HG03280 (cell line): ENCODE measurements around the gene ANKRD63.

ENCODE experiments used
- ATAC-seq: cut with Tn5 transposase; IDR thresholded peaks from one replicate; pipeline ENCODE4 v1.9.1; 2021; ENCODE audit warnings: mild to moderate bottlenecking, moderate library complexity; ENCODE audit not compliant: unreplicated experiment

Gene ANKRD63

DNA sequence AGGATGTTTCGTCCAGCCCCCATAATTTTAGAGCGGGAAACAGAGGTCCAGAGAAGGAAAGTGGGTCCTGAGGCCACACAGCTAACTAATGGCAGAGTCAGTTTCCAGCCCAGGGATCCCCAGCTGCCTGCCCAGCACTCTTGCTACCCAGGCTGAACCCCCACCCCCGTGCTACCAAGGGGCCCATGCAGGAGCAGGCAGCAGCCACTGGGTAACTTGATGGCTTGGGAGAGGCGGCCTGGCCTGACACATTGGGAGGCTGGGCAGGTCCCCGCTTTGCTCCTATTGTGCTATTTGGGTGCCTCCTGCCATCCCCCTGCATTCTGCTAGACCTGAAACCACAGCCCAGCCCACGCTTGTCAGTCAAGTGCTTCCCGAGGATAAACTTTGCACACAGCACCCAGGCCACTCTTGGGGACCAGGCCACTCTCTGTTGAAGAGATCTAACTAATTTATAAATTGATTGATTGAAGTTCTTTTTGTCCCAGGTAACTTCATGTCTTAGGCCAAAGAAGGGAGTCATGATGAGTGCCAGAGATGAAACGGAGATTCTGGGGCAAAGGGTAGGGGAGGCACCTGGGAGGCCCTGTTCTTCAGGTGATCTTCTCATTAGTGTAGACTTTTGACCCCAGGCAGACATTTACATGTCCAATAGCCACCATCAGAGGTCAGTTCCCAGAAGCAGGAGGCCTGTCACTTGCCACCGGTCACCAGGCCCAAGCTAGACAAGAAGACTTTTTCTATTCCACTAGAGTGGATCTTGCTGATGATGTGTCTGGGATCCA is 37.0 kb downstream of the ANKRD63 start:
- no peak for ATAC-seq

DNA sequence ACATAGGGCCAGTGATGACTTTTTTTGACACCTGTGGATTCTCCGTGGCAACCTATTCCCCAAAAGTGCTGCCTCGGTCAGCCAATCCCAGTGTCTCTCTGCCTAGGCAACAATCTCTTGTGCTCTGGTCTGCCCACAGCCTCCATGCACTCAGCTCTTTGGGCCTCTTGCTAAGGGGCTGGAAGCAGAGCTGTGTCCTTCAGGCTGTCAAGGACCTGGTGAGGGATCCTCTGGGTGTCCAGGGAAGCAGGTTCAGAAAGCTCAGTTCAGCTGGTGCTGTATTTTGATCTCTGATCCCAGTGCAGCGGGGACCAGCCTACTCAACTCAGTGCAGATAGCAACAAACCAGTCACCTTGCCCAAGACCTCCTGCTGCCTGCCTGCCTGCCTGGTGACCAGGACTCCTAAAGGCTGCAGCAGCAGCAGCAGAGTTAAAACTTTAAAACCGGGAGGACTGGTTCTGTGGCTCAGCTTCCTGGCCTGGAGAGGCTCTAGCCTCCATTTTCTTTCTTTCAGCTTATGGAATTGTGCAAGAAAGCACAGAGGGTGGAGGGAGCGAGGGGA is 37.8 kb downstream of the ANKRD63 start:
- no peak for ATAC-seq

DNA sequence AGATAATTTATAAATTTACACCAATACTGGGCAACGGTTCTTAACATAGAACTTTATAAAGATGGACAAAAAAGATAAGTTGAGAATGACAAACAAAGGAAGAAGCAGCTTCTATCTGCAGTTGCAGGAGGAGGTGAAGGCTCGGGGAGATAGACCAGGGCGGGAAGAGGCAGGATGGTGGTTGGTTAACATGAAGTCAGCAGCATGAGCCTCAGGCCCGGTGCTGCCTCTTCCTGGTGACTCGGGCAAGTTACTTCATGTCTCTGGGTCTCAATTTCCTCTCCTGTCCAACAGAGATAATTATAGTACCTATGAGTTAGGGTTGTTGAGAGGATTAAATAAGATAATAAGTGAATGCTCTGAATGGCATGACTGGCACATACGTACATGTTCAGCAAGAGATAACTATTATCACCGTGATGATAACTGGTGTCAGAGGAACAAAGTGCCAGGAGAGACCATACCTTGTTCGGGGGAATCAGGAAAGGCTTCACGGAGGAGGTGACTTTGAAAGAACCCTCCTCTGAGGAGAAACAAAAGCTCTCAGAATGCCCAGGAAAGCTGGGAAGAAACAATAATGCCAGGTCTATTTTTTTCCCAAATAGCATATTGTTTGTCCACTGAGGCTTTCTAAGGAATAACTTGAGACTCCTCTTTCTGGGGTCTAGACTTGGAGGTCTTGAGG is 39.6 kb downstream of the ANKRD63 start:
- ATAC-seq = no peak

DNA sequence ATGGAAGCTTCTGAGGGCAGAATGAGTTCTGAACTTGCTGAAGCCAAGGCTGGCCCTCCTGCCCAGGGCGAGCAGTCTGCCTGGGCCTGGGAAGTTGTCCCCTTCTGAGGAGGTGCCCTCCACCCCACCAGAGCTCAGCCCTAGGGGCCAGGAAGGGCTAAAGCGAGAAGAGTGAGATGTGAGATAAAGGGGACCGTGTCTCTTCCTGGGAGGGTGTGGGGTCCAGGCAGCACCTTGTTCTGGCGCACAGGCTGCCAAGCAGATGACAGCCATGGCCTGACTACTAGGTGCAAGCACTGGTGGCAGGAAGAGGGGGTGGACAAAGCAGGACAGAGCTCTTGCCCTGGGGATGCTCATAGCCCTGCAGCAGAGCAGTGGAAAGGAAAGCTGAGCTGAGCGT is 40.3 kb downstream of the ANKRD63 start:
- no peak for ATAC-seq

DNA sequence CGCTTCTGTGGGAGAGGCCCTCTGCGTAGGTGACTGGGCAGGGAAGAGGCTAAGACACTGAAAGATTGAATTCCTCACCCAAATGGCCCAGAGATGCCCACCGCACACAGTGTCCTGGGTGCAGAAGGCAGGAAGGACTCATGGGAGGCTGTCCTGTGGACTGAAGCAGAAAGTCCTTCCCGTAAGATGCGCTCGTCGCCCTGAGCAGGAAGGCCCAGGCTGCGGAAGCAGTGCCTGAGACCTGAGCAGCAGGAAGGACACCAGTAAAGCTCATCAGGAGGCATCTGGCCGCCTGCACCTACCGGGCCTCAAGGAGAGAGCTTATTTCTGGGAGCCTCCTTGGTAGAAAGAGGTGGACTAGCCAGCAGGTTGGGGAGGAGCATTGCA is 40.7 kb downstream of the ANKRD63 start:
- no peak for ATAC-seq

DNA sequence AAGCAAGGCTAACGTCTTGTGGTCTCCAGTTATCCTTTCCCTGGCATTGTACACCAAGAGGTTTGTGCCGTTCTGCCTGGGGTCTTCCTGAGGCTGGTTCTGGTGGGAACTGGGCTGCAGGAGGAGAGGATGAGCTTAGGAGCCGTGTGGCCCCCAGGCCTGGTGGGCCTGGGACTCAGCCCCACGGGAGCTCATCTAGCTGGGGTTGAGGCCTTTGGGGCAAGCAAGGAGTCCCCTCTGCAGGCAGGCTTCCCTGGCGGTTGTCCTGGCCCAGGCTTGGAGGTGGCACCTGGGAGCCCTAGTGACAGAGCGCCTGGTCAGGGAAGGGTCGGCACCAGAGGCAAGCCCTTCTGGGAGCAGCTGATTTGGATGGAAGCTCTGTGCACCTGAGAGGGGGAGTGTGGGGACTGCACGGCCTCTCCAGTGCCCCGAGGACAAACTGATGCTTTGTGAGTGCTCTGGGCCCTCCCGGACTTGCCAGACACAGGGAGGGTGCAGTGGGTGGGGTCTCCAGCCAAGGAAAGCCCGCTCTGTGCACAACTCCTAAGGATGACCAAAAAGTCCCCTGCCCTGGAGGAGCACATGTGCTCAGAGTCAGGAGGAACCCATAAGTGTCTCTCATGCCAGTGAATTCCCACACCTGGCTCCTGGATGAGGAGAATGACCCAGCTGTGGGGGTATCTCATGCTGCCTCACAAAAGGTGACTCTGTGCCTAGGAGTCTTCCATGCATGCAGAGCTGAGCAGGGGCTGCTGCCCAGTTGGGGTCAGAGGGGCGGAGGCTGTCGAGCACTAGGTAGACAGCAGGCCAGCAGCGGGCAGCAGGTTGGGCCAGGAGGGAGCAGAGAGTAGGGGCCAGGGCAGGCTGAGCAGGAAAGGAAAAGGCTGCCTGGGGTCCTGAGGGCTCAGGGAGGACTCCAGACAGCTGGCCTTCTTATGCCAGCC is 41.3 kb downstream of the ANKRD63 start:
- ATAC-seq = no peak

DNA sequence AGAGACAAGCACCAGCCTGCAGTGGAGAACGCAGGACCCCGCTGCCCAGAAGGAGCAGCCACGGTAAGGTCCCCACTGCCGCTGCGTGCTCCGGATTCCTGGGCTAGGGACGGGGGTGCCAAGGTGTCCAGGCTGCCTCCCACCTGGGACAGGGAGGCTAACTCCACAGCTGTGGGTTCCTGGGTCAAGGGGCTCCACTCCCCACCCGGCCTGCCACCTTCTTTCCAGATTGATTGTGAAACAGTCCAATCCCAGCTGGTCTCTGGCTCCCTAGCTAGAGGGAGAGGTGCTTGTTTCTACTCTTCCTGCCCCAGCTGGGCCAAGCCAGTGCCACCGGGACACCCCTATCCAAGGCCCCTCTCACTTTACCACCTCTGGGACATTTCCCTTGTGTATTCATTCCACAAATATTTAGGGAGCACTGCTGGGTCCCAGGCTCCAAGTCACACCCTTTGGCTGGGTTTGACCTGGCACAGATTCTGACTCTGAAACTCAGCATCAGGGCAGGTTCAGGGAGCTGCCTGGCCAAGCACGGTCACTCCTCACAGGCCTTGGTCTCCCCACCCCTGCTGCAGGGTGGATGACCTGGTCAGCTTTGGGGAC is 42.1 kb downstream of the ANKRD63 start:
- no peak for ATAC-seq

DNA sequence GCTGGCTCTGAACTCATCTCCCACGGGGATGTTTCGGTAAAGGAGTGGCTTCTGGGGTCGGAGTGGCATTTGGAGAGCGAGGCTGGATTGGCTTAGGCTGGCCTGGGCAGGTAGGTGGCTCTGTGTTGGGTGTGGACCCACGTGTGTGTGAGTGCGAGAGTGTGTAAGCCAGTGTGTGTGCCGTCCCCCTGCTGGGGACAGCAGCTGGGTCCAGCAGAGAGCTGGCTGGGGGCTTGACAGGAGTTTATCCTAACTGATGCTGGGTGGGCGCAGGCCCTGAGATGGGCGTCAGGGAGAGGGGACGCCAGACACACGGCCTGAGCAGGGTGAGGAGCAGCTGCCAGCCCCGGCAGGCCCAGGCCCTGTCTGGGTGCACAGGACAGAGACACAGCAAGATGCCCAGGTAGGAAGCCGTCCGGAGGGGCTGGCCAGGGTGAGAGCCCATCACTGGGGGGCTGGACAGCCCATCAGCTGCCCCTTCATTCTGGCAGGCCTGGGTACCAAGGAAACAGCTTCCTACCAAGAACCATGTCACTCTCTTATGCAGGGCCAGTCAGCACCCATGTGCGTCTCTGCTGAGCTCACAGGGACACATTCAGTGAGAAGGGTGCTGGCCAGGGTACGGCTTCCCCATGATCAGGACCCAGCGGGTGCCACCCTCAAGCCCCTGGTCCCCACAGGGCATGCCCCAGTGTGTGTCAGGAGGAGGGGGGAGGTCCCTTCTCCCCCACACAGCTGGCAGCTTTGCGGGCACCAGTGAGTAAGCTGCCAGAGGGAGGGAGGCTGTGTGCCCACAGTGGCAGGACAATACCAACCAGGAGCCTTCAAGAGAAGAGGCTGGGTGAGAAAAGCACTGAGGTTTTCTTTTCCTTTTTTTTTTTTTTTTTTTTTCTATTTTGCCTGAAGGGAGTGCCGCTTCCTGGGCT is 42.9 kb downstream of the ANKRD63 start:
- ATAC-seq = no peak

DNA sequence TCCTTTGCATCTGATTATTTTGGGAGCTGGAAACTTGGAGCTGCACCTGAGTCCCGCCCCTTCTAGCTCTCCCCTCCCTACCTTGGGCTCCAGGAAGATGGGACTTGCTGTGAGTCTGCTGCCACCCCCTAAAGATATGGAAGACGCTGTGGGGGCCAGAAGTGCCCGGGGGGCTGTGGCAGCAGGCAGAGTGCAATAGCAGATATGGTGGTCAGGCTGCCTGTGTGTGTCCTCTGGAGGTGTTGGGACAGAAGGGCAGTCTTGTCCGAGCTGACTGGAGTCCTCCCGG is 43.5 kb downstream of the ANKRD63 start:
- ATAC-seq = no peak

DNA sequence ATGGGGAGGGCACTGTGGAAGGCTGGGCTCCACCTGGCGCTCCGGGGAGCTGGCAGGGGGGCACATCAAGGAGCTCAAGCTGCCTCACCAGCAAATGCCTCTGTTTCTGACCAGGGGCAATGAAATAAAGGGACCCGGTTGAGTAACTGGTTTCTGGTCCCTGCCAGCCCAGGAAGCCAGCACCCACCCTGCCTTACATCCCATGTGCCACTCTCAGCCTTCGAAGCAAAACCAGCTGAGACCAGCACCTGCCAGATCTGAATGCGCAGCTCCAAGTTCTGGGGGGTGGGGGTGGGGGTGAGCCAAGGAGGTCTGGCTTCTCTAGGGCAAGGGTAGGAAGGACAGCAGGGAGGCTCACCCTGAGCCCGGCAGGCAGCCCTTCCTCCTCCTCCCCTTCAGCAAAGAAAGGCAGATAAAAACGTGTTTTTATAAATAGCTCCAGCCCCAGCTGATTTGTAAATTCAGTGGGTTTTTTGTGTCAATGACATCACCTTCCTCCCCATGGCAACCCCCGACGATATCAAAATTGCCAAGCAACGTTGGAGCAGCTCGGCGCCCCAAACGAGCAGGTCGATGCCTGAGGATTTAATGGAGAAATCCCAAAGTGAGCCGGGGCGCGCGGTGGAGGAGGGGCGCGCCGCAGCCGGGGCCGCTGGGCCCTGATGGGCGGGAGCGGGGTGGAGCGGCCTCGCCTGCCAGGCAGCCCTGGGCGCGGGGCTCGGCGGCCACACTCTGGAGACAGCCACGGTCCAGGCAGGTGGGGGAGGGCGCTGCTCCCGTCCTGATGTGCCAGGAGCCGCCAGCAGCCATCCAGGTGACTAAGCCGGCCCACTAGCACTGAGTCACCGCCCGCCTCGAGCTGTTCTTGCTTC is 44.1 kb downstream of the ANKRD63 start, which contains the start of gene PAK6:
PAK6 (plus strand) TSS at position 532 of the 872 bp plus-strand sequence. CDS start 25,723 bp downstream, outside the sequence.
- no peak for ATAC-seq

DNA sequence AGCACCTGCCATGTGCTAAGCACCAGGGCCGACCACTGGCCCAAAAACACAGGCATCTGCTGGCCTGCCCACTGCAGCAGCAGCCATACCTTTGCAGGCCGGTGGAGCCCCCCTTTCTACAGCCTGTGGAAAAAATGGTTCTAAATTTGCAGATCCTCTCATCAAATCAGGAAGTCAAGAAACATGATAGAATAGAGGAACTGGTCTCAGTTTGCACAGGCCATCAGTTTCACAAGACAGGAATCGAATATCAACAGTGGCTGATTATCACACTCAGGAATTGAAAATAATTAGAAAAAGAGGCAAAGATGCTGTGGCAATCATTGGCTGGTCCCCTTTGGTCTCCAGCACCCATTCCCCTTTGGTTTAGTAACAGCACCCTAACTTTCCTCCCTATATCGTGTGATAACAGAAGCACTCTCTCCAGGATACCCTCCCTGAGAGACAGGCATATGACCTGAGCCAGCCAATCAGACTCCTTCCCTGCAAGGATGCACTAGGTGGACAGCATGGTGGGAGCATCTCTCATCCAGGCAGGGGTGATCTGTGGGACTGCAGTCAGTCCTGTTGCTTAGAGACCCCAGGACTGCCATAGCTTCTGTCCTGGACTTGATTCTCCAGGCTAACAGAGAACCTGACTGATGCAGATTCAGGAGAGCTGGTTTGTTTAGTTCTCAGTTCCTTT is 47.5 kb downstream of the ANKRD63 start:
- ATAC-seq = no peak

DNA sequence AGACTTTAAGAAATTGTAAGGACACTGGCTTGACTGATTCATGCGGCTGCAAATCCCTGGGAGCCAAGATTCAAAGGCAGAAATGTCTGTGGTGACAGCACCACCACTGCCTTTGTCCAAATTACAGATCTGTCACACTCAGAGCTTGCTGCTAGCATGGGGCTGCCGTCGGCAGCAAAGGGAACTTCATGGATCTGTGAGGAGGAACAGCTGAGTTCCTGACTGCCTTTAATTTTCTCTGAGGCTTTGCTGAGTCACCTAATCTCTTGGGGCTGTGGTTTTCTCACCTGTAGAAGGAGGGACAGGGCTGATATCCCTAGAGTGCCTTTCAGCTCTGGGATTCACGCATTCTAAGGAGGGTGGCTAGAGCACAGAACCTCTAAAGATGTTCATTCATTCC is 48.1 kb downstream of the ANKRD63 start:
- no peak for ATAC-seq

DNA sequence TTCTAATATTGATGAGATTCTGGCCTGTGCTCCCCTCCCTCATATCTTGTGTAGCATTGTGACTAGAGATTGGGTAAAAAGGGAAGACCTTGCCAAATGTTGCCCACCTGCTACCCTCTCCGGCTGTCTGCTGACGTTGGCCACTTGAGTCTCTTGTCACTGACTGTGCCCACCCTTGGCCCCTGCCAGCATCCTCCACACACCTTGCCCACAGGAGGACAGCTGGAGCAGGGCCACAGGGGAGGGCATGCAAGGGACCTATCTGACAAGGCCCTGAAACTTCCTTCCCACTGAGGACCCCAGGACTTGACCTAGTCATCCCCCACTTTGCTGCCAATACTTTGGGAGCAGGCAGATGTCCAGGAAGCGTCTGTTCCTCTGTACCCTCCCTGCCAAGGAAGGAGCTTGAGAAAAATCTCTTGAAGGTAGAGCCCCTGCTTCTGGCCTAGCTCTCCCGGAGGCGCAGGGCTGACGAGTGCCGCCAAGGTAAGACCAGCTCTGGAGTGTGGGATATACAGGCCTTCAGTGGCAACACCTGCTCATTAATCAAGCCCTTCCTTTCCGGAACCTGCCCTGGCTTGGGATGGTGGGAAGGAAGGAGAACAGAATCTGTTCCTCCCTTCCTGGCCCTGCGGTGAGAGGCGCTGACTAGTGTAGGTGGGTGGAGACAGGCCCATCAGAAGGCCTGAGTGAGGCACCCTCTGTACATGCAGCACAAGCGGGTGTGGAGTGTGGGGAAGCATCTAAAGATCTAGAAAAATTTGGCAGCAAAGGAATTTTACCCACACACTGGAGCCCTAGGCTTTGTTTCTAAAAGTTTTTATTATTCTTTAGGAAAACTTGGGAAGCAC is 48.9 kb downstream of the ANKRD63 start:
- no peak for ATAC-seq

DNA sequence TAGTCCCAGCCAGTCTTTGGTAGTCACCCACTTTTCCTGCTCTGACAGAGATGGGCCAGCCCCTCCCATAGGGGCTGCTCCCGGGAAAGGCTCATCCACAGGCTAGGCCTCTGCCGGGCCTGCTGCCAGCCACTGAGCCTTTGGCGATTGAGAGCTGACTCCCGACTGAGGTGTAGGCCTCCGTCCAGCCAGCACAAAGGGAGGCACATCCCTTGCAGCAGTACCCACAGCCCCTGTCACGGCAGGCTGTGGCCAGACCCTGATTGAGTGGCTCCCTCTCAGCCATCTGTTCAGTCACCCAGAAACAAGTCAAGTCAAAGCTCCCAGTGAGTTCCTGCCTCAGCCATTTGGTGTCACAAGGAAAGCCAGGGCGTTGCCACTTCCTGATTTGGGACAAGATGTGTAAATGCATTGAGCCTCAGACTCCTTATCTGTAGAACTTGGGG is 50.2 kb downstream of the ANKRD63 start:
- no peak for ATAC-seq
